ENCODE data around the gene SLC47A2.

Gene SLC47A2

GRCh38 chr17:19646788-19647696 lies 69.3 kb downstream of the SLC47A2 start:
- in situ Hi-C loops (cut with MboI; ENCODE audit: low sequenced_read_pairs), result no loop called here

GRCh38 chr17:19645734-19646201 lies 70.6 kb downstream of the SLC47A2 start:
- in situ Hi-C loops (cut with MboI; ENCODE audit: low sequenced_read_pairs), result no loop called here

GRCh38 chr17:19644493-19645210 lies 71.7 kb downstream of the SLC47A2 start:
- in situ Hi-C loops (cut with MboI; ENCODE audit: low sequenced_read_pairs), result no loop called here

- in situ Hi-C loops (cut with MboI; ENCODE audit: low sequenced_read_pairs), result no loop called here
Measured at GRCh38 chr17:19642373-19642893, 74.0 kb downstream of the SLC47A2 start.

GRCh38 chr17:19641687-19642372 lies 74.6 kb downstream of the SLC47A2 start:
- in situ Hi-C loops (cut with MboI; ENCODE audit: low sequenced_read_pairs), result no loop called here

GRCh38 chr17:19631905-19632304 lies 84.5 kb downstream of the SLC47A2 start:
- in situ Hi-C loops (cut with MboI; ENCODE audit: low sequenced_read_pairs), result no loop called here

- in situ Hi-C loops (cut with MboI; ENCODE audit: low sequenced_read_pairs), result no loop called here
Measured at GRCh38 chr17:19630661-19631060, 85.7 kb downstream of the SLC47A2 start.

GRCh38 chr17:19630035-19630434 lies 86.3 kb downstream of the SLC47A2 start:
- in situ Hi-C loops (cut with MboI; ENCODE audit: low sequenced_read_pairs), result no loop called here

GRCh38 chr17:19629449-19629848 lies 86.9 kb downstream of the SLC47A2 start:
- in situ Hi-C loops (cut with MboI; ENCODE audit: low sequenced_read_pairs), result no loop called here

All from HL-60/S4 (cell line).